ENCODE measurements around the gene GRIA4. TPM values are rescaled to one million over a fixed set of nuclear protein-coding genes. Genes with fewer than 3 reads are reported as not detected.

GRIA4 gene
- total RNA-seq, 1 donor from 2014 or later: 3.7 TPM

- H3K4me1 Mint-ChIP-seq: peaks cover 26% of the 10 kb centered on the region
- TF ChIP-seq EZH2phosphoT487 (IDR thresholded peaks at IDR 0.05): no peak
- no peak for TF ChIP-seq CTCF (IDR thresholded peaks at IDR 0.05)
- no peak for TF ChIP-seq EZH2 (IDR thresholded peaks at IDR 0.05)
- no peaks in the 10 kb centered on the region for H3K9me3 Mint-ChIP-seq
- Histone ChIP-seq H3K27me3 (no peaks in the 10 kb centered on the region), H4K20me1 (ENCODE audit: low read depth) (no peaks in the 10 kb centered on the region), H3K9me3 (ENCODE audit: low read depth) (no peaks in the 10 kb centered on the region), H3F3A (ENCODE audit: low read depth) (no peaks in the 10 kb centered on the region), H3K9ac (no peak overlapping the region), H3K4me2 (no peak overlapping the region), H2AFZ (replicated peaks) (no peak overlapping the region), H3K79me2 (ENCODE audit: low read depth) (no peaks in the 10 kb centered on the region), H3K36me3 (no peaks in the 10 kb centered on the region), H3K27ac (no peak overlapping the region), H3K4me3 (no peak overlapping the region), H3K4me1 (peaks cover 7% of the 10 kb centered on the region)
- H3K27ac Mint-ChIP-seq: no peak overlapping the region
- no peak overlapping the region for H3K4me3 Mint-ChIP-seq
- no peaks in the 10 kb centered on the region for H3K27me3 Mint-ChIP-seq (ENCODE audit: insufficient read depth, low read depth)
- H3K36me3 Mint-ChIP-seq: no peaks in the 10 kb centered on the region
- no peak for DNase-seq (ENCODE audit: low spot score)
Measured at GRCh38 chr11:105937331-105937730, 327.5 kb downstream of the GRIA4 start.

- no peaks in the 10 kb centered on the region for H3K27me3 Mint-ChIP-seq (ENCODE audit: insufficient read depth, low read depth)
- peaks cover 26% of the 10 kb centered on the region for H3K4me1 Mint-ChIP-seq
- H3K27me3 ChIP-seq: no peaks in the 10 kb centered on the region
- H4K20me1 ChIP-seq (ENCODE audit: low read depth): no peaks in the 10 kb centered on the region
- no peaks in the 10 kb centered on the region for H3K36me3 ChIP-seq
- no peak overlapping the region for H3K27ac Mint-ChIP-seq
- H3K36me3 Mint-ChIP-seq: no peaks in the 10 kb centered on the region
- no peaks in the 10 kb centered on the region for H3K9me3 ChIP-seq (ENCODE audit: low read depth)
- H3K9ac ChIP-seq: no peak overlapping the region
- H3K4me3 Mint-ChIP-seq: no peak overlapping the region
- H3K4me2 ChIP-seq: no peak overlapping the region
- no peak for DNase-seq (ENCODE audit: low spot score)
- H3K4me1 ChIP-seq: peaks cover 7% of the 10 kb centered on the region
- no peaks in the 10 kb centered on the region for H3K79me2 ChIP-seq (ENCODE audit: low read depth)
- H2AFZ ChIP-seq (replicated peaks): no peak overlapping the region
- no peak overlapping the region for H3K4me3 ChIP-seq
- H3K27ac ChIP-seq: no peak overlapping the region
- H3K9me3 Mint-ChIP-seq: no peaks in the 10 kb centered on the region
- TF ChIP-seq CTCF (IDR thresholded peaks at IDR 0.05): no peak
- H3F3A ChIP-seq (ENCODE audit: low read depth): no peaks in the 10 kb centered on the region
Measured at GRCh38 chr11:105937738-105938137, 327.9 kb downstream of the GRIA4 start.

- peaks cover 12% of the 10 kb centered on the region for H3K4me1 Mint-ChIP-seq
- H3K9me3 Mint-ChIP-seq: no peaks in the 10 kb centered on the region
- no peaks in the 10 kb centered on the region for H3F3A ChIP-seq (ENCODE audit: low read depth)
- H3K4me1 ChIP-seq: peaks cover 7% of the 10 kb centered on the region
- no peaks in the 10 kb centered on the region for H3K36me3 ChIP-seq
- no peak for TF ChIP-seq CTCF (IDR thresholded peaks at IDR 0.05)
- no peak for DNase-seq (ENCODE audit: low spot score)
- H3K36me3 Mint-ChIP-seq: no peaks in the 10 kb centered on the region
- no peak overlapping the region for H3K27ac ChIP-seq
- no peak overlapping the region for H3K4me3 ChIP-seq
- no peak overlapping the region for H3K27ac Mint-ChIP-seq
- no peaks in the 10 kb centered on the region for H3K27me3 ChIP-seq
- H3K9ac ChIP-seq: no peak overlapping the region
- no peaks in the 10 kb centered on the region for H3K79me2 ChIP-seq (ENCODE audit: low read depth)
- no peak overlapping the region for H3K4me2 ChIP-seq
- no peaks in the 10 kb centered on the region for H3K27me3 Mint-ChIP-seq (ENCODE audit: insufficient read depth, low read depth)
- no peak overlapping the region for H2AFZ ChIP-seq (replicated peaks)
- H4K20me1 ChIP-seq (ENCODE audit: low read depth): no peaks in the 10 kb centered on the region
- no peak overlapping the region for H3K4me3 Mint-ChIP-seq
- H3K9me3 ChIP-seq (ENCODE audit: low read depth): no peaks in the 10 kb centered on the region
Measured at GRCh38 chr11:105942921-105943320, 333.0 kb downstream of the GRIA4 start.

All from neural progenitor cell (in vitro differentiated cells).